ENCODE data around the gene PRLHR.

GRCh38 chr10:118568327-118568848 lies 27.1 kb downstream of the PRLHR start:
- TF ChIP-seq ZNF232 (CRISPR knock-in tag; IDR thresholded peaks at IDR 0.05), result no peak
- TF ChIP-seq USF1 (CRISPR knock-in tag; IDR thresholded peaks at IDR 0.05), result no peak
- no peak for TF ChIP-seq ZNF396 (CRISPR knock-in tag; IDR thresholded peaks at IDR 0.05; ENCODE audit: borderline replicate concordance)
- peak; percentile 79 for TF ChIP-seq CTCF (IDR thresholded peaks at IDR 0.05)
- no peak for TF ChIP-seq E2F5 (CRISPR knock-in tag; IDR thresholded peaks at IDR 0.05)
- no peak for TF ChIP-seq NFATC4 (CRISPR knock-in tag; IDR thresholded peaks at IDR 0.05)
- TF ChIP-seq TEAD1 (CRISPR knock-in tag; IDR thresholded peaks at IDR 0.05), result no peak
